Psoas muscle (tissue), 8 donors: ENCODE data around the gene AQP12B. TPM values are rescaled to one million over a fixed set of nuclear protein-coding genes. Genes with fewer than 3 reads are reported as not detected.

Source experiments
- ATAC-seq, 4 donors: fragments of 200-7000 bp; cut with Tn5 transposase; one replicate each; pipeline ENCODE4 v1.9.1; 2020; ENCODE audit warnings: moderate library complexity in 3 of 4, mild to moderate bottlenecking in 2 of 4
- DNase-seq, 2 donors: peaks; one replicate each; pipeline ENCODE4 v3.0.0-alpha.2; 2020
- H3K27ac ChIP-seq: fragments of 200-600 bp; one replicate; pipeline ENCODE4 v1.8.0; 2022
- H3K27me3 ChIP-seq, 3 donors: fragments of 200-600 bp in 1 of 3; one replicate each; pipeline versions ENCODE4 v1.6.1 to v1.8.0; 2013 to 2022; ENCODE audit warnings: low read length in 2 of 3, mild to moderate bottlenecking in 2 of 3, moderate library complexity in 1 of 3; ENCODE audit not compliant: insufficient read depth in 3 of 3
- H3K36me3 ChIP-seq, 2 donors: fragments of 200-600 bp in 1 of 2; one replicate each; pipeline versions ENCODE4 v1.6.1 to v1.8.0; 2013 to 2022; ENCODE audit warnings: low read depth in 1 of 2, mild to moderate bottlenecking in 1 of 2, moderate library complexity in 1 of 2; ENCODE audit not compliant: insufficient read depth in 1 of 2
- H3K4me1 ChIP-seq: fragments of 200-600 bp; one replicate; pipeline ENCODE4 v1.8.0; 2022
- H3K4me3 ChIP-seq: fragments of 200-600 bp; one replicate; pipeline ENCODE4 v1.8.0; 2022; ENCODE audit warnings: mild to moderate bottlenecking
- H3K9me3 ChIP-seq: fragments of 200-600 bp; one replicate; pipeline ENCODE4 v1.8.0; 2022
- CTCF ChIP-seq: fragments of 200-600 bp; IDR thresholded peaks from one replicate; pipeline ENCODE4 v1.8.0; 2022; ENCODE audit warnings: antibody characterized with exemption
- WGBS, 3 donors: extraction: QIAGEN DNeasy Blood & Tissue Kit; methylation state at CpG; one replicate each; pipeline versions ENCODE4 v1.1.6 to v1.1.7; 2013; 5-methylcytosine and 5-hydroxymethylcytosine counted together
- intact Hi-C, 2 donors: fragments of 100-400 bp; cut with DNase I; formaldehyde crosslinking; loops; one replicate each; pipeline versions ENCODE4 v1.11.0 to v1.14.2; 2022
- polyA plus RNA-seq, 3 donors: library from polyadenylated mRNA; stranded (reverse); fragments of 200-250 nt; gene quantifications; one replicate each; pipeline ENCODE4 v1.2.3, GENCODE V29; 2013
- total RNA-seq, 4 donors: library from RNA; stranded (reverse); fragmentation: NEBNext Ultra II Directional in 2 of 4; extraction: Animal tissue kit (Norgen Biotek cat#: 25700) in 2 of 4; gene quantifications; one replicate each; pipeline versions ENCODE4 v1.2.1 to v1.2.4, GENCODE V29; 2021 to 2023
- donor health status: healthy with polysubstance abuse.
- donor health status: DM: no; HTN: no; CAD: no; lungs with moderate emphysema.
- donor health status: Bipolar disorder and iron deficiency.
- donor health status: healthy.
- donor health status: DM: yes; HTN: yes; CAD: no.
- donor health status: DM: no; HTN: no; CAD: no.
- donor health status: DM: no; HTN: no; CAD: no.
- donor health status: DM: yes; HTN: yes; CAD: no.

The AQP12B gene
- total and polyA plus RNA-seq, 7 donors: not detected

GRCh38 chr2:240728361-240728760 lies 45.7 kb upstream of the AQP12B start:
- 95 to 96% (median 95%) methylated on average over 10 of the region's 10 CpGs for WGBS, 3 donors
- intact Hi-C loops: no loop called here
- Histone ChIP-seq H3K27me3 (peaks cover 0 to 30% (median 11%) of the 10 kb centered on the region in 3 donors), H3K4me1 (no peaks in the 10 kb centered on the region), H3K4me3 (no peak overlapping the region), H3K36me3 (no peaks in the 10 kb centered on the region), H3K9me3 (no peaks in the 10 kb centered on the region), H3K27ac (no peak overlapping the region)
- DNase-seq (no peak), ATAC-seq (no peak)
- no peak for TF ChIP-seq CTCF

GRCh38 chr2:240727913-240728312 lies 45.2 kb upstream of the AQP12B start:
- Histone ChIP-seq H3K4me1 (no peaks in the 10 kb centered on the region), H3K4me3 (no peak overlapping the region), H3K27ac (no peak overlapping the region), H3K27me3 (peaks cover 0 to 30% (median 15%) of the 10 kb centered on the region in 3 donors), H3K36me3 (no peaks in the 10 kb centered on the region), H3K9me3 (no peaks in the 10 kb centered on the region)
- no peak for TF ChIP-seq CTCF
- 88 to 90% (median 89%) methylated on average over 15 of the region's 15 CpGs for WGBS, 3 donors
- ATAC-seq (no peak), DNase-seq (no peak)
- intact Hi-C loops: no loop called here

- no peak overlapping the region for H3K4me3 ChIP-seq
- no peaks in the 10 kb centered on the region for H3K36me3 ChIP-seq
- no peaks in the 10 kb centered on the region for H3K9me3 ChIP-seq
- DNase-seq (no peak), ATAC-seq (no peak)
- no peaks in the 10 kb centered on the region for H3K4me1 ChIP-seq
- intact Hi-C loops: no loop called here
- H3K27ac ChIP-seq: no peak overlapping the region
- 90 to 94% (median 90%) methylated on average over 14 of the region's 14 CpGs for WGBS, 3 donors
- H3K27me3 ChIP-seq: peaks cover 0 to 30% (median 15%) of the 10 kb centered on the region in 3 donors
- TF ChIP-seq CTCF: no peak
Observed at GRCh38 chr2:240727439-240727838, 44.8 kb upstream of the AQP12B start.

GRCh38 chr2:240726876-240727275 lies 44.2 kb upstream of the AQP12B start:
- TF ChIP-seq CTCF: no peak
- H3K4me3 ChIP-seq: no peak overlapping the region
- H3K27me3 ChIP-seq: peaks cover 0 to 30% (median 15%) of the 10 kb centered on the region in 3 donors
- no peaks in the 10 kb centered on the region for H3K4me1 ChIP-seq
- ATAC-seq: no peak
- WGBS, 3 donors: 84 to 87% (median 84%) methylated on average over 14 of the region's 14 CpGs
- no peak overlapping the region for H3K27ac ChIP-seq
- H3K9me3 ChIP-seq: no peaks in the 10 kb centered on the region
- intact Hi-C loops: no loop called here
- no peaks in the 10 kb centered on the region for H3K36me3 ChIP-seq
- no peak for DNase-seq

- H3K4me3 ChIP-seq: no peak overlapping the region
- H3K36me3 ChIP-seq: no peaks in the 10 kb centered on the region
- peaks cover 0 to 21% (median 9%) of the 10 kb centered on the region in 3 donors for H3K27me3 ChIP-seq
- intact Hi-C loops: no loop called here
- no peak overlapping the region for H3K27ac ChIP-seq
- no peaks in the 10 kb centered on the region for H3K4me1 ChIP-seq
- no peaks in the 10 kb centered on the region for H3K9me3 ChIP-seq
- DNase-seq (no peak), ATAC-seq (no peak)
- TF ChIP-seq CTCF: no peak
- WGBS, 3 donors: 46 to 52% (median 49%) methylated on average over 7 of the region's 7 CpGs
Observed at GRCh38 chr2:240725671-240726070, 43.0 kb upstream of the AQP12B start.
